K562 (cell line): ENCODE results near the gene TBRG1. TPM values are rescaled to one million over a fixed set of nuclear protein-coding genes. Genes with fewer than 3 reads are reported as not detected.

ENCODE experiments used
- CBX8 ChIP-seq: fragments of 200-600 bp; sonication (generic); IDR thresholded peaks from 2 replicates; pipeline ENCODE4 v1.6.1; 2012; ENCODE audit warnings: borderline replicate concordance, mixed run types, low read depth, mild to moderate bottlenecking, moderate library complexity, mixed read lengths, low read length, control low read depth, inconsistent platforms; ENCODE audit not compliant: poor library complexity, severe bottlenecking; ENCODE audit errors: extremely low read depth
- CHAMP1 ChIP-seq: fragments of 450-650 bp; IDR thresholded peaks from 2 replicates; pipeline ENCODE4 v1.6.1; 2016; ENCODE audit warnings: mild to moderate bottlenecking
- HDAC2 ChIP-seq: fragments of 450-650 bp; IDR thresholded peaks from 2 replicates; pipeline ENCODE4 v1.6.1; 2016; ENCODE audit warnings: mild to moderate bottlenecking
- HDAC6 ChIP-seq: IDR thresholded peaks from 2 replicates; pipeline ENCODE4 v1.6.1; 2012; ENCODE audit warnings: low read depth, mild to moderate bottlenecking, control low read depth, inconsistent platforms, low read length, moderate library complexity
- HDAC8 ChIP-seq: fragments of 450-650 bp; IDR thresholded peaks from 2 replicates; pipeline ENCODE4 v1.6.1; 2016; ENCODE audit warnings: mild to moderate bottlenecking, missing genetic modification characterization, moderate library complexity, missing compliant biosample characterization
- MAFF ChIP-seq: IDR thresholded peaks from 2 replicates; pipeline ENCODE4 v1.6.1; 2012; ENCODE audit warnings: low read length, improper control_type of control experiment
- MTA2 ChIP-seq: fragments of 450-650 bp; IDR thresholded peaks from 2 replicates; pipeline ENCODE4 v1.6.1; 2016; ENCODE audit warnings: low read depth
- PREB ChIP-seq: sonication (generic); formaldehyde crosslinking; IDR thresholded peaks from 2 replicates; pipeline ENCODE4 v1.8.1; 2023; ENCODE audit warnings: mild to moderate bottlenecking, missing genetic modification reagents
- RBBP5 ChIP-seq: fragments of 200-600 bp; sonication (generic); IDR thresholded peaks from 2 replicates; pipeline ENCODE4 v1.6.1; 2012; ENCODE audit warnings: borderline replicate concordance, mild to moderate bottlenecking, low read length, control low read depth, inconsistent platforms; ENCODE audit not compliant: insufficient read depth, poor library complexity, severe bottlenecking
- TARDBP ChIP-seq: fragments of 450-650 bp; IDR thresholded peaks from 2 replicates; pipeline ENCODE4 v1.6.1; 2016
- XRCC3 ChIP-seq: fragments of 450-650 bp; IDR thresholded peaks from 2 replicates; pipeline ENCODE4 v1.6.1; 2017; ENCODE audit warnings: mild to moderate bottlenecking, moderate library complexity
- ZNF140 ChIP-seq: fragments of 250-450 bp; sonication (Bioruptor Pico); IDR thresholded peaks from 2 replicates; pipeline ENCODE4 v1.8.0; 2021; ENCODE audit warnings: moderate library complexity, mild to moderate bottlenecking, inconsistent platforms
- ZNF165 ChIP-seq: fragments of 250-450 bp; sonication (Bioruptor Pico); IDR thresholded peaks from 2 replicates; pipeline ENCODE4 v1.4.0; 2020; ENCODE audit warnings: borderline replicate concordance
- ZNF318 ChIP-seq, 2 experiments: fragments of 450-650 bp; IDR thresholded peaks; 2 replicates each; pipeline ENCODE4 v1.6.1; 2016; ENCODE audit warnings: mild to moderate bottlenecking in 2 of 2, borderline replicate concordance in 1 of 2, low read depth in 1 of 2, moderate library complexity in 1 of 2
- ZNF75A ChIP-seq: fragments of 450-650 bp; formaldehyde crosslinking; IDR thresholded peaks from 2 replicates; pipeline ENCODE4 v1.4.0; 2020; ENCODE audit warnings: mild to moderate bottlenecking
- polyA plus RNA-seq, 8 experiments: library from polyadenylated mRNA; depleted of rRNA in 4 of 8; stranded (reverse) in 5 of 8; unstranded in 3 of 8; fragments of >200 nt; fragmentation: Nextera tagmentation in 2 of 8; fragmentation: Illumina TruSeq in 1 of 8; extraction: Ambion mirVana in 2 of 8; extraction: Trizol in 1 of 8; gene quantifications; 2 replicates each; pipeline versions ENCODE4 v1.2.1 to v1.2.3, GENCODE V29; 2011 to 2014; ENCODE audit warnings: inconsistent platforms in 1 of 8, missing spikeins in 1 of 8
- total RNA-seq, 7 experiments: library from RNA; depleted of rRNA in 6 of 7; stranded (reverse); fragments of >200 nt in 6 of 7; fragmentation: Illumina TruSeq in 2 of 7; extraction: Trizol in 2 of 7; gene quantifications; 2 replicates each; pipeline versions ENCODE4 v1.2.1 to v1.2.3, GENCODE V29; 2011 to 2021; ENCODE audit warnings: low replicate concordance in 1 of 7

TBRG1 gene
- total and polyA plus RNA-seq, 9 of the 15 experiments (the other 6 are each of a cell fraction or from before 2014, with no cell fraction given), result 8.7 to 30.0 (median 20.2) TPM

GRCh38 chr11:124673333-124674167 is 50.9 kb downstream of the TBRG1 start, which contains the start of the genes SIAE and SPA17 (continued):
- TF ChIP-seq CHAMP1, result no peak
- TF ChIP-seq XRCC3, result no peak
- TF ChIP-seq PREB (CRISPR knock-in tag), result no peak
- TF ChIP-seq ZNF318 (IDR thresholded peaks at IDR 0.05; ENCODE audit: borderline replicate concordance in 1 of 2, low read depth in 1 of 2), result no peak
- no peak for TF ChIP-seq HDAC6
- TF ChIP-seq HDAC2, result no peak
- no peak for TF ChIP-seq HDAC8
- no peak for TF ChIP-seq MTA2
- TF ChIP-seq RBBP5, result no peak
- no peak for TF ChIP-seq ZNF75A (CRISPR knock-in tag)
- TF ChIP-seq ZNF140 (CRISPR knock-in tag), result no peak
- no peak for TF ChIP-seq MAFF
- no peak for TF ChIP-seq TARDBP
- TF ChIP-seq ZNF165, result no peak
- no peak for TF ChIP-seq CBX8
